ENCODE data around the gene ABCC8. TPM values are rescaled to one million over a fixed set of nuclear protein-coding genes. Genes with fewer than 3 reads are reported as not detected.
A peak's percentile ranks its signal among the peaks of the same experiment; 100 is the strongest.

ABCC8 gene
- total and polyA plus RNA-seq, 2 donors (not counting 3 experiments of a cell fraction or from before 2014, with no cell fraction given), result not detected

DNA sequence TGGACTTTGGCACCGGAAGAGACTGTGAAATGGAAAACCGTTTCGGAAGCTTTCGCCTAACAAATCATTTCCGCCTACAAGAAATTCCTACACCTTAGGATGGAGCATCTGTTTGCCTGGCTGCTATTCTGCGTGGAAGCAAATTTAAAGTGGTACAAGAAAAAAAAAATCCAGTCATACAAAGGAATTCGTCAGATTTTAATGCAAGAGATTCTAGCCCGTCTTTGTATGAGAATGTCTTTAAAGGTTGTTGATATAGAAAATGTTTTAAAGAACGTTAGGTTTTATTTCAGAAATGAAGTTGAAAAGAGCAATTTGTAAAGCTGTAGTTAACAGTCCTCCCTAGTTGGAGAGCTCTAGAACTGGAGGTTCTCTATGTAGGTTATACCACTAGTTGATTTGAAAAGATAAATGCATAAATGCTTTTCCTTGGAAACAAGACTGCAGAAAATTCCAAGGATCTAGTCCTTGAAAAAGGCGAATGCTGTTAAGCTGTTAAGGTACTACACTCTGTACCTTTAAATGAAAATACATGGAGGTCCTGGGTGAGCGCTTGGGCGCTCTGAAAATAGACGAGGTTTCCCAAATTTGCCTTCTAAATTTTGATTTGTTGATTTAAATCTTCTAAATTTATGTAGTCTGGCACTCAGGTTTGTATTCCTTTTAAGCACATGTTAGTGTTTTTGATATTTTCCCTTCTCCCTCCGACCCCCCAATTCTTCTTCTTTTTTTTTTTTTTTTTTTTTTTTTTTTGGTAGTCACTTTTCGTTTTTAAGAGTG, 122.6 kb downstream of the ABCC8 start:
- Histone ChIP-seq H4K20me1 (replicated peaks; ENCODE audit: control insufficient read depth, extremely low read depth, insufficient read depth, low read length) (no peaks in the 10 kb centered on the region), H3K36me3 (ENCODE audit: control insufficient read depth in 2 of 2, extremely low read depth in 1 of 2, insufficient read depth in 2 of 2, low read length in 2 of 2) (no peaks in the 10 kb centered on the region), H3K27ac (ENCODE audit: insufficient read depth, low read depth, low read length) (peak overlapping the region; percentile 73), H3K4me2 (ENCODE audit: insufficient read depth, low read length) (peak overlapping the region; percentile 97), H3K27me3 (ENCODE audit: control insufficient read depth in 2 of 2, insufficient read depth in 2 of 2, low read length in 2 of 2) (no peaks in the 10 kb centered on the region), H3K9me1 (replicated peaks; ENCODE audit: control insufficient read depth, extremely low read depth, insufficient read depth, low read length) (no peaks in the 10 kb centered on the region), H3K4me3 (replicated peaks in 1 of 3; ENCODE audit: insufficient read depth in 1 of 3, low read depth in 1 of 3, low read length in 3 of 3) (peak overlapping the region; percentile 68 to 87 (median 85)), H3K79me2 (ENCODE audit: control insufficient read depth, insufficient read depth, low read length) (peaks cover 3% of the 10 kb centered on the region), H3K9me3 (replicated peaks; ENCODE audit: control insufficient read depth, insufficient read depth, low read length) (no peaks in the 10 kb centered on the region), H2AFZ (ENCODE audit: low read depth, low read length) (peak overlapping the region; percentile 86), H3K4me1 (ENCODE audit: control insufficient read depth, extremely low read depth, insufficient read depth, low read length) (peaks cover 16% of the 10 kb centered on the region), H3K9ac (replicated peaks; ENCODE audit: extremely low read depth, insufficient read depth, low read length) (peak overlapping the region; percentile 70)
- CTCF ChIA-PET, result interaction anchor here (0.7 to 4.1 kb wide), 20 partner anchors 9 to 568 kb away, joined by 3 to 38 read pairs (median 4); partner anchors contain the start of gene KCNJ11
- no peak for FAIRE-seq
- BruUV-seq (replicated peaks), result TSS peak; percentile 1
- no peak for DNase-seq (ENCODE audit: low read depth, low spot score)
- dilution Hi-C loops (cut with MboI; ENCODE audit: extremely low pct_ligation_motif_present, low sequenced_read_pairs), result no loop called here
- intact Hi-C loops (cut with micrococcal nuclease), result loop anchor here (1.0 to 5.0 kb wide), 8 partner anchors 31 to 1038 kb away; partner anchors contain the start of genes LDHA, NUCB2 and RPS13
- no peak for TF ChIP-seq POLR2AphosphoS5 (IDR thresholded peaks at IDR 0.05; ENCODE audit: insufficient read depth, low read depth, low read length)
- TF ChIP-seq FOS (IDR thresholded peaks at IDR 0.05; ENCODE audit: borderline replicate concordance, insufficient read depth, low read length), result peak; percentile 8
- POLR2A ChIA-PET, result interaction anchor here (0.7 to 1.6 kb wide), 4 partner anchors 144 to 1278 kb away, joined by 4 to 6 read pairs (median 4); partner anchors contain the start of gene RPS13

DNA sequence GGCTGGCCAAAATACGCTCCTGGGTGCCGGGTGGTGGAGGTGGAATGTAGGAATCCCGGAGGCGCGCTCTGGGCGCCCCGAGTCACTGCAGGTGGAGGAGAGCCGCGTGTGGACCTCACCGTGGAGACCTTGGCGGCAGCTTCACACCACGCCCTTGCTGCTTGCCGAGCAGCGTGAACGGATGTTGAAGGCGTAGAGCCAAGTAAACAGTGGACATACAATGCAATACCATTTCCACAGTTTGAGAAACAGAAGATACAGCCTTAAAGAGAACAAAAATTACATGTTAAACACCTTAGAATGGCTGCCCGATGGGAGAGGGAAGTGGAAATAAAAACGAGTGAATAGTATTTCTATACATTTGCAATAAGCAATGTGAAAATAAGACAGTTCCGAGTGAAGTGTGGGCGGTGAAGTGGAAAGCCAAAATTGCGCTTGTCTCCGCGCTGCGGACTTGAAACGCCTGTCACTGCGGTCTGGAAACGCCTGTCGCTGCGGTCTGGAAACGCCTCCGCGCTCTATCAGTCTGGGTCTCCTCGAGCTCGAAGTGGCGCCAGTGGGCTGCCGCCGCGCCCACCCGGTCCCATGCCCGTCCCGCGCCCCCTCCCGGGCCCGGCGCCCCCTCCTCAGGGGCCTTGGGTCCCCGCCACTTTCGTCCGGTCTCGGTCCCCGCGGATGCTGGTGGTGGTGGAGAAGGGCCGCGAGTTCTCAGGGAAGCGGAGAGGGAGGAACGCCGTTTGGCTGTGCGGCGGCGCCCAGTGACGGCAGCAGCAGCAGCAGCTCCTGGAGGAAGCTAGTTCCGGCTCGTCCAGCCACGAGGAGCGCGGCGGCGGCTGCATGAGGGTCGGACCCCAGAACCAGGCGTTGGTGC, 123.5 kb downstream of the ABCC8 start:
- TF ChIP-seq JUN (IDR thresholded peaks at IDR 0.05; ENCODE audit: borderline replicate concordance, insufficient read depth, insufficient read length, low read depth), result no peak
- TF ChIP-seq POLR2A (IDR thresholded peaks at IDR 0.05; ENCODE audit: low read depth, low read length), result peak; percentile 47
- TF ChIP-seq, protein P1, sequence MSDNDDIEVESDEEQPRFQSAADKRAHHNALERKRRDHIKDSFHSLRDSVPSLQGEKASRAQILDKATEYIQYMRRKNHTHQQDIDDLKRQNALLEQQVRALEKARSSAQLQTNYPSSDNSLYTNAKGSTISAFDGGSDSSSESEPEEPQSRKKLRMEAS (IDR thresholded peaks at IDR 0.05; ENCODE audit: insufficient read depth, insufficient read length), result peak; percentile 47
- FAIRE-seq (peak; percentile 83), DNase-seq (ENCODE audit: low read depth, low spot score) (peak; percentile 79)
- no peaks in the 10 kb centered on the region for H3K9me1 ChIP-seq (replicated peaks; ENCODE audit: control insufficient read depth, extremely low read depth, insufficient read depth, low read length)
- peaks cover 16% of the 10 kb centered on the region for H3K4me1 ChIP-seq (ENCODE audit: control insufficient read depth, extremely low read depth, insufficient read depth, low read length)
- peak overlapping the region; percentile 68 to 87 (median 85) for H3K4me3 ChIP-seq (replicated peaks in 1 of 3; ENCODE audit: insufficient read depth in 1 of 3, low read depth in 1 of 3, low read length in 3 of 3)
- no peaks in the 10 kb centered on the region for H3K27me3 ChIP-seq (ENCODE audit: control insufficient read depth in 2 of 2, insufficient read depth in 2 of 2, low read length in 2 of 2)
- H3K4me2 ChIP-seq (ENCODE audit: insufficient read depth, low read length), result peak overlapping the region; percentile 97
- dilution Hi-C loops (cut with MboI; ENCODE audit: extremely low pct_ligation_motif_present, low sequenced_read_pairs), result no loop called here
- peak overlapping the region; percentile 70 for H3K9ac ChIP-seq (replicated peaks; ENCODE audit: extremely low read depth, insufficient read depth, low read length)
- ChIA-PET POLR2A (interaction anchor here (1.4 to 1.6 kb wide), 2 partner anchors 144 to 275 kb away, joined by 4 to 6 read pairs; partner anchors contain the start of gene RPS13), CTCF (interaction anchor here (0.7 to 4.1 kb wide), 15 partner anchors 9 to 275 kb away, joined by 3 to 38 read pairs (median 5); partner anchors contain the start of gene KCNJ11)
- H3K36me3 ChIP-seq (ENCODE audit: control insufficient read depth in 2 of 2, extremely low read depth in 1 of 2, insufficient read depth in 2 of 2, low read length in 2 of 2), result no peaks in the 10 kb centered on the region
- H2AFZ ChIP-seq (ENCODE audit: low read depth, low read length), result peak overlapping the region; percentile 86
- intact Hi-C loops (cut with micrococcal nuclease), result loop anchor here (1.0 to 5.0 kb wide), 5 partner anchors 77 to 1039 kb away; partner anchors contain the start of genes LDHA, NUCB2 and RPS13
- no peaks in the 10 kb centered on the region for H4K20me1 ChIP-seq (replicated peaks; ENCODE audit: control insufficient read depth, extremely low read depth, insufficient read depth, low read length)
- H3K27ac ChIP-seq (ENCODE audit: insufficient read depth, low read depth, low read length), result peak overlapping the region; percentile 73
- TSS peak; percentile 58 for BruUV-seq (replicated peaks)
- H3K9me3 ChIP-seq (replicated peaks; ENCODE audit: control insufficient read depth, insufficient read depth, low read length), result no peaks in the 10 kb centered on the region
- peaks cover 3% of the 10 kb centered on the region for H3K79me2 ChIP-seq (ENCODE audit: control insufficient read depth, insufficient read depth, low read length)

Measured in endothelial cell of umbilical vein (primary cell).